Fibroblast of the aortic adventitia (primary cell): ENCODE results near the gene ITCH. TPM values are rescaled to one million over a fixed set of nuclear protein-coding genes. Genes with fewer than 3 reads are reported as not detected.

Experiments used
- DNase-seq: peaks from one replicate; pipeline ENCODE4 v3.0.0-alpha.2; 2010; ENCODE audit warnings: low read depth
- H3K4me3 ChIP-seq: 2 replicates; pipeline ENCODE4 v1.5.1; 2011; ENCODE audit warnings: low read depth, mild to moderate bottlenecking, control low read depth, low read length, moderate library complexity
- CTCF ChIP-seq: IDR thresholded peaks from 2 replicates; pipeline ENCODE4 v1.5.1; 2011; ENCODE audit warnings: mild to moderate bottlenecking, low read length, control low read depth, inconsistent platforms; ENCODE audit not compliant: insufficient read depth
- total RNA-seq: library from RNA; depleted of rRNA; stranded (reverse); fragments of >200 nt; gene quantifications from 2 replicates; pipeline ENCODE4 v1.2.3, GENCODE V29; 2012; ENCODE audit warnings: low replicate concordance

ITCH gene
- total RNA-seq, 1 donor, result 70.7 TPM

- TF ChIP-seq CTCF, result no peak
- H3K4me3 ChIP-seq, result no peak overlapping the region
- no peak for DNase-seq
Observed at GRCh38 chr20:34539756-34540155, 176.7 kb downstream of the ITCH start.

- no peak for DNase-seq
Observed at GRCh38 chr20:34540596-34541263, 177.7 kb downstream of the ITCH start.

GRCh38 chr20:34541264-34541901, 178.3 kb downstream of the ITCH start:
- no peak for DNase-seq
- no peak for TF ChIP-seq CTCF
- no peak overlapping the region for H3K4me3 ChIP-seq

More at GRCh38 chr20:34540596-34541263, 177.7 kb downstream of the ITCH start:
- H3K4me3 ChIP-seq, result no peak overlapping the region
- no peak for TF ChIP-seq CTCF

GRCh38 chr20:34541917-34542316, 178.8 kb downstream of the ITCH start:
- no peak overlapping the region for H3K4me3 ChIP-seq

GRCh38 chr20:34542439-34542838, 179.4 kb downstream of the ITCH start:
- DNase-seq, result no peak
- no peak overlapping the region for H3K4me3 ChIP-seq
- TF ChIP-seq CTCF, result no peak

More at GRCh38 chr20:34541917-34542316, 178.8 kb downstream of the ITCH start:
- no peak for DNase-seq
- no peak for TF ChIP-seq CTCF

- no peak overlapping the region for H3K4me3 ChIP-seq
- TF ChIP-seq CTCF, result no peak
- no peak for DNase-seq
Observed at GRCh38 chr20:34543463-34544056, 180.5 kb downstream of the ITCH start.
